ENCODE data around the gene HRC.
A peak's percentile ranks its signal among the peaks of the same experiment; 100 is the strongest.
"Not testable (repeated sequence)": the region's sequence is repeated elsewhere in the genome, so short reads cannot be mapped to it uniquely, and the experiment has no call there.

The HRC gene

GRCh38 chr19:49128545-49129237 is 26.5 kb downstream of the HRC start:
- H3K79me2 ChIP-seq (ENCODE audit: control insufficient read depth, insufficient read depth, low read length) = no peaks in the 10 kb centered on the region
- H3K9ac ChIP-seq (ENCODE audit: low read length) = peak overlapping the region; percentile 3
- H4K8ac ChIP-seq (ENCODE audit: low read depth, low read length) = no peak overlapping the region
- no peak for DNase-seq
- H3K4me2 ChIP-seq (ENCODE audit: low read length) = peak overlapping the region; percentile 23
- no CpG with 5 or more reads among the region's 15 CpGs for WGBS (ENCODE audit: extremely low coverage, insufficient coverage, low lambda C conversion rate)
- no peak overlapping the region for H3K23ac ChIP-seq (ENCODE audit: low read length)
- H3K27me3 ChIP-seq (ENCODE audit: insufficient read depth, low read length, poor library complexity) = no peaks in the 10 kb centered on the region
- H3K56ac ChIP-seq (ENCODE audit: low read length) = peak overlapping the region; percentile 62
- no peak overlapping the region for H2BK5ac ChIP-seq (ENCODE audit: low read length)
- no peaks in the 10 kb centered on the region for H3K36me3 ChIP-seq (ENCODE audit: control insufficient read depth, insufficient read depth, low read length)
- no peaks in the 10 kb centered on the region for H3K79me1 ChIP-seq (ENCODE audit: low read length)
- no peak overlapping the region for H2BK120ac ChIP-seq (ENCODE audit: low read depth, low read length)
- no peak overlapping the region for H2AK5ac ChIP-seq (ENCODE audit: low read length)
- H3K4me3 ChIP-seq (ENCODE audit: low read length) = no peak overlapping the region
- no peak overlapping the region for H4K5ac ChIP-seq (ENCODE audit: low read length)
- H3K4ac ChIP-seq (ENCODE audit: low read depth, low read length) = no peak overlapping the region
- H3K27ac ChIP-seq (ENCODE audit: low read depth, low read length) = no peak overlapping the region
- no peak overlapping the region for H2BK15ac ChIP-seq (replicated peaks; ENCODE audit: low read depth)
- H3K18ac ChIP-seq (ENCODE audit: low read length) = no peak overlapping the region
- no peaks in the 10 kb centered on the region for H3K4me1 ChIP-seq (ENCODE audit: control insufficient read depth, low read depth, low read length)

GRCh38 chr19:49127674-49128544 is 27.3 kb downstream of the HRC start:
- Histone ChIP-seq H4K8ac (ENCODE audit: low read depth, low read length) (no peak overlapping the region), H3K36me3 (ENCODE audit: control insufficient read depth, insufficient read depth, low read length) (no peaks in the 10 kb centered on the region), H3K79me2 (ENCODE audit: control insufficient read depth, insufficient read depth, low read length) (no peaks in the 10 kb centered on the region), H3K4me3 (ENCODE audit: low read length) (peak overlapping the region; percentile 31), H3K56ac (ENCODE audit: low read length) (peak overlapping the region; percentile 86), H2BK5ac (ENCODE audit: low read length) (no peak overlapping the region), H2AK5ac (ENCODE audit: low read length) (no peak overlapping the region), H3K23ac (ENCODE audit: low read length) (no peak overlapping the region), H3K18ac (ENCODE audit: low read length) (peak overlapping the region; percentile 2), H2BK120ac (ENCODE audit: low read depth, low read length) (no peak overlapping the region), H2BK15ac (replicated peaks; ENCODE audit: low read depth) (no peak overlapping the region), H3K4ac (ENCODE audit: low read depth, low read length) (no peak overlapping the region), H3K79me1 (ENCODE audit: low read length) (no peaks in the 10 kb centered on the region), H3K9ac (ENCODE audit: low read length) (peak overlapping the region; percentile 74), H3K27ac (ENCODE audit: low read depth, low read length) (no peak overlapping the region), H4K5ac (ENCODE audit: low read length) (no peak overlapping the region), H3K4me2 (ENCODE audit: low read length) (peak overlapping the region; percentile 69), H3K4me1 (ENCODE audit: control insufficient read depth, low read depth, low read length) (no peaks in the 10 kb centered on the region), H3K27me3 (ENCODE audit: insufficient read depth, low read length, poor library complexity) (no peaks in the 10 kb centered on the region)
- DNase-seq = peak; percentile 98
- WGBS (ENCODE audit: extremely low coverage, insufficient coverage, low lambda C conversion rate) = no CpG with 5 or more reads among the region's 63 CpGs

DNA sequence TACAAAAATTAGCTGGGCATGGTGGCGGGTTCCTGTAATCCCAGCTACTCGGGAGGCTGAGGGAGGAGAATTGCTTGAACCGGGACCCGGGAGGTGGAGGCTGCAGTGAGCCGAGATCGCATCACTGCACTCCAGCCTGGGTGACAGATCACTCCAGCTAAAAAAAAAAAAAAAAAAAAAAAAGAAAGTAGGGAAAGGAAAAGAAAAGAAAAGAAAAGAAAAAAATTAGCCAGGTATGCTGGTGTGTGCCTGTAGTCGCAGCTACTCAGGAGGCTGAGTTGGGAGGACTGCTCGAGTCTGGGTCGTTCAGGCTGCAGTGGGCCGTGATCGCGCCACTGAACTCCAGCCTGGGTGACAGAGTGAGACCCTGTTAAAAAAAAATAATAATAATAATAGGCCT is 28.0 kb downstream of the HRC start:
- not testable (repeated sequence) for H3K4me3 ChIP-seq (ENCODE audit: low read length)

GRCh38 chr19:49126575-49126974 is 28.6 kb downstream of the HRC start:
- Histone ChIP-seq H3K4ac (ENCODE audit: low read depth, low read length) (no peak overlapping the region), H3K27ac (ENCODE audit: low read depth, low read length) (no peak overlapping the region), H3K4me3 (ENCODE audit: low read length) (no peak overlapping the region), H3K23ac (ENCODE audit: low read length) (no peak overlapping the region), H3K79me1 (ENCODE audit: low read length) (no peaks in the 10 kb centered on the region), H3K9ac (ENCODE audit: low read length) (no peak overlapping the region), H3K4me1 (ENCODE audit: control insufficient read depth, low read depth, low read length) (no peaks in the 10 kb centered on the region), H4K8ac (ENCODE audit: low read depth, low read length) (no peak overlapping the region), H3K4me2 (ENCODE audit: low read length) (no peak overlapping the region), H4K5ac (ENCODE audit: low read length) (no peak overlapping the region), H3K18ac (ENCODE audit: low read length) (no peak overlapping the region), H3K27me3 (ENCODE audit: insufficient read depth, low read length, poor library complexity) (no peaks in the 10 kb centered on the region), H2BK5ac (ENCODE audit: low read length) (no peak overlapping the region), H2AK5ac (ENCODE audit: low read length) (no peak overlapping the region), H3K56ac (ENCODE audit: low read length) (no peak overlapping the region), H2BK120ac (ENCODE audit: low read depth, low read length) (no peak overlapping the region), H3K36me3 (ENCODE audit: control insufficient read depth, insufficient read depth, low read length) (no peaks in the 10 kb centered on the region), H3K79me2 (ENCODE audit: control insufficient read depth, insufficient read depth, low read length) (no peaks in the 10 kb centered on the region), H2BK15ac (replicated peaks; ENCODE audit: low read depth) (no peak overlapping the region)
- no CpG with 5 or more reads among the region's 4 CpGs for WGBS (ENCODE audit: extremely low coverage, insufficient coverage, low lambda C conversion rate)
- no peak for DNase-seq

More for the DNA sequence above, 28.0 kb downstream of the HRC start:
- not testable (repeated sequence) for H4K5ac ChIP-seq (ENCODE audit: low read length); H2BK15ac ChIP-seq (replicated peaks; ENCODE audit: low read depth); H3K4ac ChIP-seq (ENCODE audit: low read depth, low read length); DNase-seq; H3K79me2 ChIP-seq (ENCODE audit: control insufficient read depth, insufficient read depth, low read length); H3K56ac ChIP-seq (ENCODE audit: low read length); H3K18ac ChIP-seq (ENCODE audit: low read length); H3K23ac ChIP-seq (ENCODE audit: low read length); H2BK5ac ChIP-seq (ENCODE audit: low read length); H3K9ac ChIP-seq (ENCODE audit: low read length); H3K79me1 ChIP-seq (ENCODE audit: low read length); H3K36me3 ChIP-seq (ENCODE audit: control insufficient read depth, insufficient read depth, low read length); H3K4me1 ChIP-seq (ENCODE audit: control insufficient read depth, low read depth, low read length); H3K27me3 ChIP-seq (ENCODE audit: insufficient read depth, low read length, poor library complexity); H3K27ac ChIP-seq (ENCODE audit: low read depth, low read length); H2BK120ac ChIP-seq (ENCODE audit: low read depth, low read length); H2AK5ac ChIP-seq (ENCODE audit: low read length); H3K4me2 ChIP-seq (ENCODE audit: low read length); H4K8ac ChIP-seq (ENCODE audit: low read depth, low read length)
- WGBS (ENCODE audit: extremely low coverage, insufficient coverage, low lambda C conversion rate) = no CpG with 5 or more reads among the region's 12 CpGs

- Histone ChIP-seq H4K5ac (ENCODE audit: low read length) (no peak overlapping the region), H3K79me1 (ENCODE audit: low read length) (no peaks in the 10 kb centered on the region), H3K9ac (ENCODE audit: low read length) (peak overlapping the region; percentile 17), H2BK15ac (replicated peaks; ENCODE audit: low read depth) (no peak overlapping the region), H3K4me3 (ENCODE audit: low read length) (no peak overlapping the region), H3K4ac (ENCODE audit: low read depth, low read length) (peak overlapping the region; percentile 44), H3K27ac (ENCODE audit: low read depth, low read length) (no peak overlapping the region), H2AK5ac (ENCODE audit: low read length) (no peak overlapping the region), H3K23ac (ENCODE audit: low read length) (no peak overlapping the region), H3K56ac (ENCODE audit: low read length) (peak overlapping the region; percentile 40), H3K4me1 (ENCODE audit: control insufficient read depth, low read depth, low read length) (no peaks in the 10 kb centered on the region), H2BK5ac (ENCODE audit: low read length) (no peak overlapping the region), H3K36me3 (ENCODE audit: control insufficient read depth, insufficient read depth, low read length) (no peaks in the 10 kb centered on the region), H3K79me2 (ENCODE audit: control insufficient read depth, insufficient read depth, low read length) (no peaks in the 10 kb centered on the region), H3K18ac (ENCODE audit: low read length) (peak overlapping the region; percentile 34), H4K8ac (ENCODE audit: low read depth, low read length) (peak overlapping the region; percentile 87), H2BK120ac (ENCODE audit: low read depth, low read length) (no peak overlapping the region), H3K27me3 (ENCODE audit: insufficient read depth, low read length, poor library complexity) (peaks cover 7% of the 10 kb centered on the region), H3K4me2 (ENCODE audit: low read length) (no peak overlapping the region)
- DNase-seq = no peak
- WGBS (ENCODE audit: extremely low coverage, insufficient coverage, low lambda C conversion rate) = no CpG with 5 or more reads among the region's 23 CpGs
These were observed 30.0 kb downstream of the HRC start for GRCh38 chr19:49125025-49125731.

Data from mesendoderm (in vitro differentiated cells).